Activated T-helper 1 cell treated with anti-CD3 and anti-CD28 coated beads, Interleukin-12 subunit alpha, Interleukin-12 subunit beta, Interleukin-2, Interleukin-4 antibody, amounts not matched to agents 30 ng/mL and 10 ng/mL and 1 ng/mL, durations not matched to agents 14 hours and 24 hours and 36 hours (primary cell): ENCODE results near the gene ACTN4. TPM values are rescaled to one million over a fixed set of nuclear protein-coding genes. Genes with fewer than 3 reads are reported as not detected.

Experiments
- DNase-seq: peaks from one replicate; pipeline ENCODE4 v3.0.0; 2021; ENCODE audit warnings: low spot score
- H3K27ac Mint-ChIP-seq: one replicate; pipeline ENCODE4 v1.8.0; 2021; ENCODE audit warnings: mild to moderate bottlenecking, mixed read lengths
- H3K27me3 Mint-ChIP-seq: one replicate; pipeline ENCODE4 v1.8.0; 2022; ENCODE audit warnings: mild to moderate bottlenecking, moderate library complexity, mixed read lengths; ENCODE audit not compliant: insufficient read depth
- H3K36me3 Mint-ChIP-seq: one replicate; pipeline ENCODE4 v1.8.0; 2021; ENCODE audit warnings: low read depth, mixed read lengths
- H3K4me1 Mint-ChIP-seq: one replicate; pipeline ENCODE4 v1.8.0; 2021; ENCODE audit warnings: low read depth, mixed read lengths
- H3K4me3 Mint-ChIP-seq: one replicate; pipeline ENCODE4 v1.8.0; 2021; ENCODE audit warnings: mild to moderate bottlenecking, moderate library complexity, mixed read lengths
- H3K9me3 Mint-ChIP-seq: one replicate; pipeline ENCODE4 v1.8.0; 2021; ENCODE audit warnings: mixed read lengths
- intact Hi-C: fragments of 100-400 bp; cut with micrococcal nuclease; formaldehyde crosslinking; loops from one replicate; pipeline ENCODE4 v1.15.1; 2024
- total RNA-seq: library from RNA; stranded (reverse); gene quantifications from 2 replicates; pipeline ENCODE4 v1.2.3, GENCODE V29; 2022

The ACTN4 gene
- total RNA-seq, 1 donor from 2014 or later, result 287 TPM

DNA sequence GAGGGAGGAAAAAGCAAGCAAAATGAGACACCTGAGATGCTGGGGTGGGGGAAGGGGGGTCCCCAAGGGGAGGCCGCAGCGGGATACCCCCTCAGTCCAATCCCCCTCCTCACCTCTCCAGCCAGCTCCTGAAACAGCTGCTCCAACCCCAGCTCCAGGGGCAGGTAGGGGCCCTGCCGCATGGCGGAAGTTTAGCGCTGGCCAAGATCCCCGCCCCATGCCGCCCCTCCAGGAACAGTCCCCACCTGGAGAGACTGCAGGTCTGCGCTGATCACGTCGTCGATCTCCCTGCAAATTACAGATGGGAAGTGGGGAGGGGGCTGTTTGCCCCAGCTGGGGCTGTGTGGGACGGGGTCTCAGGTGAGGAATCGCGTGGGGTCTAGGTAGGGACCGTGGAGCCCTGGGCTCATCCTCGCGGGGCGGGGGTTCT, 87.8 kb downstream of the ACTN4 start:
- Mint-ChIP-seq H3K27me3 (peaks cover 8% of the 10 kb centered on the region), H3K4me3 (peak overlapping the region; percentile 67), H3K4me1 (peaks cover 45% of the 10 kb centered on the region), H3K27ac (peak overlapping the region; percentile 89), H3K9me3 (no peaks in the 10 kb centered on the region), H3K36me3 (peaks cover 16% of the 10 kb centered on the region)
- DNase-seq, result no peak
- intact Hi-C loops, result loop anchor here (2.0 kb wide), 1 partner anchor 196 kb away; the partner anchor contains the start of genes MRPS12 and SARS2

DNA sequence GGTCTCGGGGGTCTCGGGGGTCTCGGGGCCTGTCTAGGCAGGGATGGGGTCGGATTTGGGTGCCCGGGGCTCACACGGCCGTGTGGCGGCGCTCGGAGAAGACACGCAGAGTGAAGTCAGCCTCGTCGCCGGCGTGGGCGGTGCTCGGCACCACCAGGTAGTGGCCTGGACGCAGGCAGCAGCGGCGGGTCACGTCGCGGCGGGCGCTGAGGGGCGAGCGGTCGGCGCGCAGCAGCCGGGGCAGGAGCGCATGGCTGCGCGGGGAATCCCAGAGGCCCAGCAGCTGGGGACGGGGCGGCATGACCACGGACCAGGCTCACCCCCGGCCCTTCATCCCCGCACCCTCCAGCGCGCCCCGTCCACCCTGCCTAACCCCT, 88.6 kb downstream of the ACTN4 start:
- Mint-ChIP-seq H3K27me3 (peaks cover 8% of the 10 kb centered on the region), H3K36me3 (peaks cover 12% of the 10 kb centered on the region), H3K4me1 (peaks cover 45% of the 10 kb centered on the region), H3K9me3 (no peaks in the 10 kb centered on the region), H3K27ac (peak overlapping the region; percentile 72), H3K4me3 (peak overlapping the region; percentile 61)
- peak; percentile 40 for DNase-seq
- intact Hi-C loops, result loop anchor here (2.0 kb wide), 1 partner anchor 399 kb away; no protein-coding TSS in a partner anchor

DNA sequence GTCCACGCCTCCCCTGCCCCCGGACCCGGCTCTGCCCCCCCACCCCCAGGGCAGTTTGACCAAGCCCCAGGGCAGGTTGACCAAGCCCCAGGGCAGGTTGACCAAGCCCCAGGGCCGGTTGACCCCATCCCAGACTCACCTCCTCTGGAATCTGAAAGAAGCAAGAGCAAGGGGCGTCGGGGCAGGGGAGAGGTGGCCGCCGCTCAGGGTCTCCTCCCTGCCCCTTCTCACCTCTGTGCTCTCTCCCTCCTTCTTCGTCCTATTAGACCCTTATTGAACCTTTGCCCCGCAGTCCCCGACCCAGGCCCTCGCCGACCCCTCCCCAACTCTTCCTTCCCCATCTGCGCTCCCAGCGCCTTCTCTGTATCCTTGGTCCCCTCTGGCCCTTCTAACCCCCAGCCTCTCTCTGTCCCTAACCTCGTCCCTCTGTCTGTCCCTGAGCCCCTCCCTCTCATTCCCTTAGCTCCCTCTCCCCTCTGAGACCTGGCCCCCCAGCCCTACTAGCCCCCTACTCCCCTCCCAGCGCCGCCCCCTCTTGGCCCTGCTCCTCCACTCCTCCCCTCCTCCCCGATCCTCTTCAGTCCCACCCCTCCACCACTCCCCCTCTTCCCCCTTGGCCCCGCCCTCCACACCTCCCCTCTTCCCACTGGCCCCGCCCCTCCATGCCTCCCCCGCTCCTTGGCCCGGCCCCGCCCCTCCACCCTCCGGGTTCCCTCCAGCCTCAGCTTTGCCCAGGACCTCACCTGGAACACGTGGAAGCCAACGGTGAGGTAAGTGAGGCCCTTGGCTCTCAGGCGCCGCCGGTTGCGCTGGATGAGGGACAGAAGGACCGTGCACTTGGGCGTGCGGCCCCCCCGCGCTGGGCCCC, 89.2 kb downstream of the ACTN4 start:
- H3K36me3 Mint-ChIP-seq, result peaks cover 12% of the 10 kb centered on the region
- H3K9me3 Mint-ChIP-seq, result no peaks in the 10 kb centered on the region
- peak overlapping the region; percentile 61 for H3K4me3 Mint-ChIP-seq
- intact Hi-C loops, result loop anchor here (2.0 kb wide), 1 partner anchor 400 kb away; no protein-coding TSS in a partner anchor
- H3K27ac Mint-ChIP-seq, result peak overlapping the region; percentile 48
- H3K27me3 Mint-ChIP-seq, result peaks cover 8% of the 10 kb centered on the region
- H3K4me1 Mint-ChIP-seq, result peaks cover 45% of the 10 kb centered on the region
- peak; percentile 38 for DNase-seq

DNA sequence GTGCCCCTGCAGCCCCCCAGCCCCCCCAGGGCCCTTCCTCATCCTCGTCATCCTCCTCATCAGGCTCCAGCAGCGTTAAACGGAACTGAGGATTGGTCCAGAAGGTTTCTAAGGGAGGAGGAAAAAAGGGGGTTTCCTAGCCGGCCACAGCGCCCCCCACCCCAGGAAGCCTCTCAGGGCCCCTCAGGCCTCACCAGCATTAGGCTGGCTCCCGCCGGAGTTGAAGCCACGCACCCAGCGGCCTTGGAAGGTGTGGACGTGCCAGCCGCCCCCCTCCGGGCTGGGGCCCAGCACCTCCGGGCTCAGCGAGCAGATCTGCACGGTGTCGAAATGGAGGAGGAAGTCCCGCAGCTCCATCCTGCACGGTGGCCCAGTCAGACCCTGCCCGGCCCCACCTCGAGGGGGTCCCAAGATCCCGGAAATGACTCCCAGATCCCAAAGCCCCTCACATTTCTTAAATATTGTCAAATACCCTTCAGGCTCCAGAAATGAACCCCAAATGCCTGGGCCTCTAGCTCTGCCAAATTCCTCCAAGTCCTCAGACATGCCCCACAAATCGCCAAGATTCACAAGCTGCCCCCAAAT, 89.9 kb downstream of the ACTN4 start:
- Mint-ChIP-seq H3K4me3 (peak overlapping the region; percentile 57), H3K36me3 (peaks cover 8% of the 10 kb centered on the region), H3K4me1 (peaks cover 44% of the 10 kb centered on the region), H3K27me3 (peaks cover 8% of the 10 kb centered on the region), H3K9me3 (no peaks in the 10 kb centered on the region), H3K27ac (peak overlapping the region; percentile 11)
- intact Hi-C loops, result loop anchor here (2.0 kb wide), 1 partner anchor 401 kb away; no protein-coding TSS in a partner anchor
- no peak for DNase-seq

DNA sequence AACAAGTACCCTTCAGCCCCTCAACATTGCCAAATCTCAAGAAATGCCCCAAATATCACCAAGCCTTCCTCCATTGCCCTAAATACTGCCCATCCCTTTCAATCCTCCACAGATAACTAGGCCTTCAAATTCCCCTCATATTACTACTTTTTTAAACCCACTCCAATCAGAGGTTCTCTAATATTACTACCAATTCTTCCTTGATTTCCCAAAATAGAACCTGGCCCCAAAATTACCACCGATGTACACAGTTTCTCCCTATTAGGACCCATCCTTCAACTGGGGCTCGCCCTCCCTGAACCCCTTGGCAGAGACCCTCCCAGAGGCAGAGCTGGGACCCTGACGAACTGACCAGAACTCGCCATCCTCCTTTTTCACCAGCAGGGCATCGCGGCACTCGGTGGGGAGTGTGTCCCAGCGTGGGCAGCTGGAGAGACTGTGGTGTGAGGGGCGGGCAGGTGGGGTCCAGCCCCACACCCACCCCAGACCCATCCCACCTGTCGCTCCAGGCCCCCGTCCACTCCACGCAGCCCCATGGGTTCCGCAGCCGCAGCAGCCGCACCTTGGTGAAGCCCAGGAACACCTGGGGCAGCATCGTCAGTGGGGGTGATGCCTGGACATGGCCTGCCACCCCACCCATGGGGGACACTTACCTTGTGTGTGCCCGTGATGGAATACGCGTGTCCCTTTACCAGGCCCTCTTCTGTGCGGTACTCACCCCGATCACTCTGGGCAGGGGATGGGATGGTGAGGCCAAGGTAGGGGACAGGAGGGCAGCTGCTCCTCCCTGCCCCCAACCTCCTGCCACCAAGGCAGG, 90.7 kb downstream of the ACTN4 start:
- intact Hi-C loops, result loop anchor here (2.0 kb wide), 1 partner anchor 401 kb away; no protein-coding TSS in a partner anchor
- DNase-seq, result no peak
- peaks cover 3% of the 10 kb centered on the region for H3K36me3 Mint-ChIP-seq
- peaks cover 8% of the 10 kb centered on the region for H3K27me3 Mint-ChIP-seq
- H3K27ac Mint-ChIP-seq, result peak overlapping the region; percentile 11
- H3K4me3 Mint-ChIP-seq, result peak overlapping the region; percentile 57
- peaks cover 39% of the 10 kb centered on the region for H3K4me1 Mint-ChIP-seq
- no peaks in the 10 kb centered on the region for H3K9me3 Mint-ChIP-seq

DNA sequence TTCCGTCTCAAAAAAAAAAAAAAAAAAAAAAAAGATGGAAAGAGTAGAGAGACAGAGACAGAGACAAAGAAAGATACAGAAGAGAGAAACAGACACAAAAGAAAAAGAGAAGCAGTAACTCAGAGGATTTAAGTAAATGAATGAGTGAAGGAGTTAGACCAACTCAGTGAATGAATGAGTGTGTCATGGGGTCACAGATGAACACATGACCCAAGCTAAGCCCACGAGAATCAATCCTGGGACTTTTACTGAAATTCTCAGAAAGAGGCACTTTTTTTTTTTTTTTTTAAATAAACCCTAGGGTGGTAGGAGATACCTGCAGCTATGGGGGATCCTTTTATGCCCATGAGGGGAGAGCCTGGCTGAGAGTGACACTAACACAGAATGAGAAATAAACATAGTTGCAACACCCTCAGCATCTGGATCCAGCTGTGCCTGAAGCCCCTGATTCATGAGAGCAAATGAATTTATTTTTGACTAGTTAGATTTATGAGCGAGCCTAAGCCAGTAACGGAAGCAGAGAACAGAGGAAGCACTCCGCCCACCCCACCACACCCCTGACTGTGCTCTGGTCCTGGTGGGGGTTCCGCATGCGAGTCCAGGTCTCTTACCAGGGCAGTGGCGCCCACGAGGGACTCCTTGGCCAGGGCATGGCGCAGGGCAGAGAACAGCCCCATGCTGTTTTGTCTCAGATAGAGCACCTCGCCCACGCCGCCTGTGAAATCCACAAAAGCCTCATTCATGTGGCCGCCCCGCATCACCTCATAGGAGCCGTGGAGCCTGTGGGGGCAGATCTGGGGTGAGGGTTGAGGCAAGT, 92.2 kb downstream of the ACTN4 start:
- H3K36me3 Mint-ChIP-seq, result peaks cover 3% of the 10 kb centered on the region
- no peak overlapping the region for H3K4me3 Mint-ChIP-seq
- H3K9me3 Mint-ChIP-seq, result no peaks in the 10 kb centered on the region
- DNase-seq, result no peak
- no peak overlapping the region for H3K27ac Mint-ChIP-seq
- intact Hi-C loops, result no loop called here
- peaks cover 25% of the 10 kb centered on the region for H3K4me1 Mint-ChIP-seq
- peaks cover 8% of the 10 kb centered on the region for H3K27me3 Mint-ChIP-seq

DNA sequence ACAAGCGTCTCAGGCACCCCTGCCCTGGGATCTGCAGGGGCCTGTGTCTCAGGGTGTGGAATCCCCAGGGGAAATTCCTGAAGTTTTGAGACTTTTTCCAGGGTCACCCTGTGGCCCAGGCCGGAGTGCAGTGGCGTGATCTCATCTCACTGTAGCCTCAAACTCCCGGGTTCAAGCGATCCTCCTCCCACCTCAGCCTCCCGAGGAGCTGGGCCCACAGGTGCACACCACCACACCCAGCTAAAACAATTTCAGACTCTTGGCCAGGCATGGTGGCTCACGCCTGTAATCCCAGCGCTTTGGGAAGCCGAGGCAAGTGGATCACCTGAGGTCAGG, 92.8 kb downstream of the ACTN4 start:
- DNase-seq, result no peak
- intact Hi-C loops, result no loop called here
- peaks cover 8% of the 10 kb centered on the region for H3K27me3 Mint-ChIP-seq
- peaks cover 3% of the 10 kb centered on the region for H3K36me3 Mint-ChIP-seq
- no peak overlapping the region for H3K27ac Mint-ChIP-seq
- no peaks in the 10 kb centered on the region for H3K9me3 Mint-ChIP-seq
- H3K4me3 Mint-ChIP-seq, result no peak overlapping the region
- H3K4me1 Mint-ChIP-seq, result peaks cover 19% of the 10 kb centered on the region

DNA sequence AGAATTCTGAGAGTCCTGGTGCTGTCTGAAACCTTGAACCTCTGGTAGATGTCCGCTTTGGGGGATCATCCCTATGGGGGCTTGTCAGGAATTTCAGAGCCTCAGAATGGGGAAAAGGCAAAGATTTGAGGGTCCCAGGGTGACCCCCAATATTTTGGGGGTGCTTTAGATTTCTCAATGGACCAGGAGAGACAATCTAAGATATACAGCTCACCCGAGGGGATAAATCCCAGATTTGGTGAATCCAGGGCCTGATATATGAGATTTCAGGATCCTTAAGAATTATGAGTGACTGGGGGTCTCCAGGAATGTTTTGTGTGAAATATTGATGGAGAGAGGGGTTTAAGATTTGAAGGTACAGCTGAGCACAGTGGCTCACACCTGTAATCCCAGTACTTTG, 93.5 kb downstream of the ACTN4 start:
- no peak overlapping the region for H3K4me3 Mint-ChIP-seq
- H3K27ac Mint-ChIP-seq, result no peak overlapping the region
- no peak for DNase-seq
- peaks cover 8% of the 10 kb centered on the region for H3K27me3 Mint-ChIP-seq
- no peaks in the 10 kb centered on the region for H3K9me3 Mint-ChIP-seq
- intact Hi-C loops, result no loop called here
- H3K4me1 Mint-ChIP-seq, result peaks cover 18% of the 10 kb centered on the region
- peaks cover 3% of the 10 kb centered on the region for H3K36me3 Mint-ChIP-seq

DNA sequence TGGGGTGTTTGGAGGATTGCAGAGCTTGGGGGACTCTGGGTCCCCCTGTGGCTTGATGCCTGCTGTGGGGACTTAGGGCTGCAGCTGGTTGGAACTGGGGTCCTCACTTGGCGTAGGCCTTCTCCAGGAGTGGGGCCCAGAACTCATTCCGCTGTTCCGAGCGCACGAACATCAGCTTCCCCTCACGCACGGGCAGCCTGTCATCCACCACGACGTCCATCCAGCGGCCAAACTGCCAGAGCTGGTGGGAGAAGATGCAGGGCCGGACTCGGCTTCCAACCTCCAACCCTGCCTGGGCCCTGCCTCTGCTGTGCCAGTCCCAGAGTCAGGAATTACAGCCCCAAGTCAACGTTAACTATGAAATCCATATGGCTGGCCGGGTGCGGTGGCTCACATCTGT, 94.2 kb downstream of the ACTN4 start:
- intact Hi-C loops, result no loop called here
- no peak for DNase-seq
- no peak overlapping the region for H3K4me3 Mint-ChIP-seq
- peaks cover 18% of the 10 kb centered on the region for H3K4me1 Mint-ChIP-seq
- H3K9me3 Mint-ChIP-seq, result no peaks in the 10 kb centered on the region
- no peak overlapping the region for H3K27ac Mint-ChIP-seq
- peaks cover 3% of the 10 kb centered on the region for H3K36me3 Mint-ChIP-seq
- peaks cover 6% of the 10 kb centered on the region for H3K27me3 Mint-ChIP-seq

DNA sequence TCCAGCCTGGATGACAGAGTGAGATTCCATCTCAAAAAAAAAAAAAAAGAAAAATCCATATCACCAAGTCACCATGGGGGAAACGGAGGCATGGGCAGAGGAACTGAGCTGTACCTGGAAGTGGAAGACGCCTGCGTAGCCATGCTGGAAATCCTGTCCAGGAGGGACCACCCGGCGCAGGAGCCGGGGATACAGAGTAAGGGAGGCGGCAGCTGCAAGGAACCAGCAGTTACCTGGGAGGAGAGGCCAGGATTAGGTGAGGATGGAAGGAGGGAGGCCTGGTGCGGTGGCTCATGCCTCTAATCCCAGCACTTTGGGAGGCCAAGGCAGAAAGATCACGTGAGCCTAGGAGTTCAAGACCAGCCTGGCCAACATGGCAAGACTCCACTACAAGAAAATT, 94.8 kb downstream of the ACTN4 start:
- peaks cover 3% of the 10 kb centered on the region for H3K36me3 Mint-ChIP-seq
- no peak overlapping the region for H3K27ac Mint-ChIP-seq
- peaks cover 18% of the 10 kb centered on the region for H3K4me1 Mint-ChIP-seq
- H3K4me3 Mint-ChIP-seq, result no peak overlapping the region
- DNase-seq, result no peak
- H3K9me3 Mint-ChIP-seq, result no peaks in the 10 kb centered on the region
- H3K27me3 Mint-ChIP-seq, result peaks cover 7% of the 10 kb centered on the region
- intact Hi-C loops, result no loop called here

DNA sequence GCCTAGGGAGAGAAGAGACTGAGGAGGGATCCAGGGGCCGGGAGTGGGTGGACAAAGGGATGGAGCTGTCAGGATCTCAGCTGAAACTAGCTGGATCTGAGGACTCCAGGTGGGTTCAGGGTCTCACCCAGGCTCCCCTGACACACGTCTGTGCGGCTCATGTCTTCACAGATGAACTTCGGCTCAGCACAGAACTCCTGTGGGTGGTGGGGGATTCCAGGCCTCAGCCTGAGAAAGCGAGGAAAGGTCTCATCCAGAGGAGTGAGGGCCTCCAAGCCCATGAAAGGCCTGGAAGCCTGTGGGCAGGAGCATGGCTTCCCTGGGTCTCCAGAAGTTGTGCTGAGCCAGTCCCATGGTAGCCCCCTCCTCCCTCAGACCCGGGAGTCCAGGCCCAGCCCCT, 95.5 kb downstream of the ACTN4 start:
- intact Hi-C loops, result no loop called here
- Mint-ChIP-seq H3K4me1 (peaks cover 13% of the 10 kb centered on the region), H3K9me3 (no peaks in the 10 kb centered on the region)

More for the DNA sequence above, 95.5 kb downstream of the ACTN4 start:
- no peak overlapping the region for H3K27ac Mint-ChIP-seq
- H3K4me3 Mint-ChIP-seq, result no peak overlapping the region
- DNase-seq, result no peak
- H3K36me3 Mint-ChIP-seq, result peaks cover under 1% of the 10 kb centered on the region
- H3K27me3 Mint-ChIP-seq, result peaks cover 2% of the 10 kb centered on the region
